HG03097 (cell line): ENCODE data around the gene SRMS.
"Not testable (repeated sequence)": the region's sequence is repeated elsewhere in the genome, so short reads cannot be mapped to it uniquely, and the experiment has no call there.

Experiments
- ATAC-seq: cut with Tn5 transposase; IDR thresholded peaks from one replicate; pipeline ENCODE4 v1.9.1; 2021; ENCODE audit not compliant: unreplicated experiment, low FRiP score

SRMS gene

DNA sequence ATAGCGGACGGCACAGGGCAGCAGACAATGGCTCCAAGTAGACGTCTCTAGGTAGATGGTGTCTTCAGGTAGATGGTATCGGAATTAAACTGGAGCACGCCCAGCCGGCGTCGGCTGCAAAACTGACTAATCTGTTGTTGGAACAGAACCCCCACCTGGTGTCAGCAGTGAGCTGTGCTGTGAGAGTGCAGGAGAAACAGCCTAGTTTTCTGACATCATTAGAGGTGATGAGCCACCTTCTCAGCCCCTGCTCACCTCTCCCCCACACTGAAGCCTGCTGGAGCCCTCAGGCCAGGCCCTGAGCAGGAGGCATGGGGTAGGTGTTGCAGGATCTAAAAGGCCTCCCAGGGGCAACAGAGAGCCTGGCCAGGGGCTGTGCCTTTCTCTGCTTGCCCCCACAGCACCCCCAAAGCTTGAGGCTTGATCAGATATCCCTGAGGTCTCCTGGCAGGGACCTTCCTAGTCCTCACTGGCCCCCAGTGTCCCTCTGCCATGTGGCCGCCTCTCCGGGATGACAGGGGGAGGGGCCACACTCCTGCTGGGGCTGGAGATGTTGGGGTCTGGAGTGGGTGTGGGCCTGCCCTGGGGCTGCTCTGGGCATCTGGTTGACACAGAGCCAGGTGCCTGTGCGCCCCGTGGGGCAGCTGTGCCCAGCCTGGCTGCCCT, 33.4 kb upstream of the SRMS start:
- ATAC-seq = no peak

DNA sequence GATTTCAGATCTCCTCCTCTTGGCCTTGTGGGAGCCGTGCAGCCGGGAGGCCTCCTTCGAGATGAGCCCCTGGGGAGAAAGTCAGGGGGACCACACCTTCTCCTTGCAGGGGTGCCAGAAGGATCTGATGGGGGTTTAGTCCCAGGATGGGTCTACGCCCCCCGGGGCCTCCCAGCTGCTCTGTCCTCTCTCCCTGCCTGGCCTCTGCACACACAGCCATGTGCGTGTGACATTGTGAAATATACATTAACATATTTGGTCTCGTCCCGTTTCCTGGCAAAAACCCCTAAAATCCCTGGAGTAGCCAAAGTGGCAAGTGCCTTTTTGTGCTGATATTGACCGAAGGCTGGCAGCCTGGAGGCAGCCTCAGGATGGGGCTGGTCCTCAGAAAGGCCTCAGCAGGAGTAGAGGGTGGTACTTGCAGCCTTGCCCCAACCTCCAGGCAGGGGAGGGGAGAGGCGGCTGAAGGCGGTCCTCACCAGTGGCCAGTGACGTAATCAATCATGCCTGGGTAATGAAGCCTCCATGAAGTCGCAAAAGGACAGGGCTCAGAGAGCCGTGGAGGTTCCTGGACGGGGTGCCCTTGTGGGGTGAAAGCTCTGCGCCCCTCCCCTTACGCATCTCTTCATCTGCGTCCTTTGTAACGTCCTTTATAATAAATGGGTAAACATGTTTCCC, 31.6 kb upstream of the SRMS start:
- ATAC-seq = no peak

GRCh38 chr20:63578224-63579016, 30.9 kb upstream of the SRMS start:
- ATAC-seq = no peak

GRCh38 chr20:63577317-63577894, 29.9 kb upstream of the SRMS start:
- no peak for ATAC-seq

DNA sequence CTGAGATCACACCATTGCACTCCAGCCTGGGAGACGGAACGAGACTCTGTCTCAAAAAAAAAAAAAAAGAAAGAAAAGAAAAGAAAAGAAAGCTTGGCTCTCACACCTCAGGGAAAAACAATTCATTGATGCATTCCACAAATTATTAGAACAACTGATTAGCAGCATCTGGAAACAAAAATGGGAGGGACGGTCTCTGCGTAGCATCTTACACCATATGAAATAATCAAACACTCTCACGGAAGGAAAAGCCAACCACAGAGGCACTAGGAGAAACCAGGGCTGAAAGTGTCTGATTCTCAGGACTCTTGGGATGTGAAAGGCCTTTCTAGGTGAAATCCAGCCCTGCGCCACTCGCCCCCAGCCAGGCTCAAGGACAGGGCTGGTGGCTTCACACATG, 28.8 kb upstream of the SRMS start:
- no peak for ATAC-seq

DNA sequence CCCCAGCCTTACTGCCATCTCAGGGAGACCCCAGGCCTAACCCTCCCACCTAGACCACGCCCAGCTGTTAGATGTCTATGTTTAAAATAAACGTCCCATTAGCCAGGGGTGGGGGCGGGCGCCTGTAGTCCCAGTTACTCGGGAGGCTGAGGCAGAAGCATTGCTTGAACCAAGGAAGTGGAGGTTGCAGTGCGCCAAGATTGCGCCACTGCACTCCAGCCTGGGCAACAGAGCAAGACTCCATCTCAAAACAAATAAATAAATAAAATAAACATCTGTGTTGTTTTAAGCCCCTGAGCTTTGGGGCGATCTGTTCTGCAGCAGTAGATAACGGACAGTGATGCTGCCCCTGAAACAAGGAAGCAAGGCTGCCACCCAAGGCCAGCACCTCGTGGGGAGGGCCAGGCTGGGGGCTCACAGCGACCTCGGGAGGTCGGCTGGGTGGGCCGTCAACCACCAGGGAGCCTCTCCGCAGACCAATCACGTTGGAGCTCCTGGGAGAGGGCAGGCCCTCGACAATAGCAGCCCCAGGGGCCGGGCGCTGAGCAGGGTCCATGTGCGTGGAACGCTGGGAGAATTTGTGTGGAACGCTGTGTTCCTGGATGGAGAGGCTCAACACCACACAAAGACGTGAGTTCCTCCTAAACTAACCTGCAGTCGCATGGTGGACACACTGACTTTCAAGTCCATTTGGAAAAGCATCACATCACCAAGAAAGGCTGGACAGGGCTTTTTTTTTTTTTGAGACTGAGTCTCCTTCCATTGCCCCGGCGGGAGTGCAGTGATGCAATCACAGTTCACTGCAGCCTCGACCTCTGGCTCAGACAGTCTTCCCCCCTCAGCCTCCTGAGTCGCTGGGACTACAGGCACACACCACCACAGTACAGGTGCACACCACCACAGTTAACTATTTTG, 27.5 kb upstream of the SRMS start:
- no peak for ATAC-seq

- ATAC-seq = no peak
Measured at GRCh38 chr20:63574156-63574828, 26.7 kb upstream of the SRMS start, which contains the start of gene HELZ2. Gene HELZ2, minus strand, starts transcription at chr20:63574239. Its CDS starts 1,854 bp downstream, at chr20:63572385.

DNA sequence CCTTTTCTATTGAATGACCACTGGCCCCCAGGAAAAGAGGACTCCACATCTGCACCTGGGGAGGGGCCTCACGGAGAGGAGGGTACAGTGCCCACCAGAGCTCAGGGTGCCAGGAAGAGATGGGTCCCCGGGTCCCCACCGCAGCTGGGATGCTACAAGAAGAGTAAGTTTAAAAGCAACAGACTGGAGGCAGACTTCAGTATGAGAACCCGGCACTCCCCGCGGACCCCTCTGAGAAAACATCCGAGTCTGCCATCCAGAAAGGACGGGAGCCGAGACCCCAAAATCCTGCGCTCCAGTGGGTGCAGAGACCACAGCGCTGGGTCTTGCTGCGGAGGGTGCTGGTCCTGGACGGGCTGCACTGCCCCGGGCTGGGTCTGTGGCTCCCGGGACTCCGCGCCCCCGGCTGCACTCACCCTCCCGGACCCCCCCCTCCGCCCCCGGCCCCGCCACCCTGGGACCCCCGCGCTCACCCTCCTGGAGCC, 26.1 kb upstream of the SRMS start:
- no peak for ATAC-seq

GRCh38 chr20:63572788-63573646, 25.5 kb upstream of the SRMS start:
- ATAC-seq = no peak

- ATAC-seq = no peak
Measured at GRCh38 chr20:63572071-63572787, 24.7 kb upstream of the SRMS start.

- ATAC-seq = not testable (repeated sequence)
Measured at GRCh38 chr20:63571087-63571478, 23.5 kb upstream of the SRMS start.

DNA sequence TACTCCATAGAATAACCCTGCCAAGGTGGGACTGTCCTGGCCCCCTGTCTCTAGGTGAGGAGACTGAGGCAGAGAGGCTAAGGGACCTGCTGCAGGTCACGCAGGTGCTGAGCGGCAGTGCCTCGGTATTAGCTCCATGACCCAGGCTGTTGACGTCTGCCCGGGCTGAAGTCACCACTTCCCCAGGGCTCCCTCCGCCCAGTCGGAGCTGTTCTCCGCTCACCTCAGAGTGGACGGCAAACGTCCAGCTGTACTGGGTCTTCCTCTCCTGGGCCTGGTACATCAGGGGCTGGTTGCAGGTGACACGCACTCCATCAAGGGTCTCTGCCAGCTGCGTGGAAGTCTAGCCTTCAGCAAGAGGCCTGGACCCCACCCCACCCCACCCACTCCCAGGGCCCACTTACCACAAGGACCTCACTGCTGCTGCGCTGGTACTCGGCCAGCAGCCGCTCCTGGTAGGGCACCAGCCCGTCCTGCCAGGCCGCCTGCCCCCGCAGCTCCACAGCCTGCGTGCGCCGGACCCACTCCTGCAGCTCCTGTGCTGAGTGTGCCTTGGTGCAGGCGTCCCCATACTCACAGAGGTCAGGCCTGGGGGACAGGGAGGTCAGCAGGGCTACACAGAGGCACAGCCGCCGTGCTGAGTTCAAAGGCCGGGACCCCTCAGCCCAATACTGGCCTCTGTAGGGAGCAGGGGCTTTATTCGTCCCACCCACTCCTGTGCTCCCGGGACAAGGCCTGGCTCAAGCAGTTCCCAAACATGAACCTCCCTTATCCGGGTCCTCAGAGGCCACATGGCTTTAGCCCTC, 22.9 kb upstream of the SRMS start:
- no peak for ATAC-seq

DNA sequence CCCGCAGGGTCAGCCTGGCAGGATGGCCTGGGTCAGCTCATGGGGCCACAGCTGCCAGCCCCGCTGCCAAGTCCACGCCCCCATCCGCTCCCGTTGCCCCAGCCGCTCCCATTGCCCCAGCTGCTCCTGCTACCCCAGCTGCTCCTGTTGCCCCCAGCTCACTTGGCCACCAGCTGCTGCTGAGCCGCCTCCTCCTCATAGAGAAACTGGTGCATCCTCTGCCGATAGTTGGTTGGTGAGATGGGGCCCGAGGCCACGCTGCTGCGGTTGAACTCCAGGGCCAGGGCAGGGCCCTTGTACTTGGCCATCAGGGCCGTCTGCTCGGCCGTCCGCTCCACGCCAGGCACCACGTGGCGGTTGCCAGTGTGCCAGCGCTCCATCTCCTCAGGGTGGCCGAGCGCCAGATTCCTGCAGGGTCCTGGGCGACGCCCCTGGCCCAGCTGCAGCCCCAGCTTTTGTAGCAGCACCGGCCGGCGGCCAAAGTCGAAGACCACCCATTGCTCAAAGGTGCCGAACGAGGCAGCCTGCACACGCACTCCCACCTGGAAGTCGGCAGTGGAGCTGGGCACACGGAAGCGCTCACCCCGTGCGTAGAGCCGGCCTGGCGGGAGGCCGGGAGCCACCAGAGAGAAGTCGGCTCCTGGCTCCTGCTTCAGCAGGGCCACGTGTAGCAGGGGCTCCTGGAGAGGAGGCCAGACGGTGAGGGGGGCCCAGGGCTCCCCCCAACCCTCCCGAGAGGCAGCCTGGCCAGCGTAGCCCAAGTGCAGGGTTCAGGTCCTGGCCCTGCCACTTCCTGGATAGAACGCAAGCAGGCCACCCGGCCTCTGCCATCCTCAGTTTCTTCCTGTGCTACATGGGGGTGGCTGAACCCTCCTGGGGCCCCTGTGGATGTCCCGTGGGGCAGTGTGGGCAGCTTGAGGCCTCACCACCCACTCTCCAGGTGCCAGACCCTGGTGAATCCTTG, 21.7 kb upstream of the SRMS start:
- no peak for ATAC-seq

DNA sequence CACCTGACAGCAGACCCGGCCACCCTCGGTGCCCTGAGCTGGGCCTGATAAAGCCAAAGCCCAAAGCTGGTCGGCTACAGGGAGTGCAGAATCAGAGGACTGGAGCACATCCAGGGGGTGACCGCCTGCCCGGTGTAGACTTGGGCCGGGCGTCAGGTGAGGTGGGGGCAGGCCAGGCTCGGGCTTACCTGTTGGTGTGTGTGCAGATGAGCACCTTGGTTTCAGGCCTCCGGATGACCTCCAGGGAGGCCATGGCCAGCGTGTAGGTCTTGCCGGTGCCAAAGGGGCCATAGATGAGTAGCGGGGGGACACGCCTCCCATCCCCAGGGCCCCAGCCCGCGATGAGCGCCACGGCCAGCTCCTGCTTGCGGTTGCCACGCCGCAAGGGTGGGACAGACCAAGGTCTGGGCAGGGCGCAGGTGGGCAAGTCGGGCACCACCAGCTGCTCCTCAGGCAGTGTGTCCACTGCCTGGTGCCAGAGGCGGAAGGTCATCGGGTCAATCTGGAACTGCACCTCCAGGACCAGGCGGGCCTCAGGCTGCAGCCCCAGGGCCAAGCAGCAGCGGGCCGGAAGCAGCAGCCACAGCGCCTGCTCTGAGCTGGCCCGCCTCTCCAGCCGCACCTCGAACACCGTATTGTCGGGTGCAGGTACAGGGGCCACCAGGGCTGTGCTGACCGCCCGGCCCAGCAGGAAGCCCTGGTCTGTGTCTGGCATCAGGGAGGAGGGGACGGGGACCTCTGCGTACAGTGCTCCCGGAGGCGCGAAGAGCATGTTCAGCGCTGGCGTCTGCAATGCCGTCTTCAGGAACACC, 20.8 kb upstream of the SRMS start:
- no peak for ATAC-seq
